Trophoblast cell (in vitro differentiated cells and primary cell): Measurements from ENCODE around the gene BBS9.

Experiments
- DNase-seq, 2 donors: peaks; one replicate each; pipeline ENCODE4 v3.0.0-alpha.2; 2016
- H2AFZ ChIP-seq: 2 replicates; pipeline ENCODE4 v1.6.1; 2013; ENCODE audit warnings: low read length, moderate library complexity, mild to moderate bottlenecking; ENCODE audit not compliant: insufficient read depth, poor library complexity
- H2AK5ac ChIP-seq: 2 replicates; pipeline ENCODE4 v1.6.1; 2013; ENCODE audit warnings: mild to moderate bottlenecking, low read length
- H2BK120ac ChIP-seq: 2 replicates; pipeline ENCODE4 v1.6.1; 2013; ENCODE audit warnings: low read length, mild to moderate bottlenecking, moderate library complexity; ENCODE audit not compliant: insufficient read depth, poor library complexity
- H2BK12ac ChIP-seq: 2 replicates; pipeline ENCODE4 v1.6.1; 2013; ENCODE audit warnings: mild to moderate bottlenecking, low read length, moderate library complexity
- H2BK5ac ChIP-seq: 2 replicates; pipeline ENCODE4 v1.6.1; 2013; ENCODE audit warnings: low read length, low read depth, moderate library complexity, mild to moderate bottlenecking; ENCODE audit not compliant: poor library complexity
- H3K14ac ChIP-seq: 2 replicates; pipeline ENCODE4 v1.6.1; 2013; ENCODE audit warnings: mild to moderate bottlenecking, low read length
- H3K18ac ChIP-seq: 2 replicates; pipeline ENCODE4 v1.6.1; 2013; ENCODE audit warnings: mild to moderate bottlenecking, low read length
- H3K23ac ChIP-seq: 2 replicates; pipeline ENCODE4 v1.6.1; 2013; ENCODE audit warnings: low read length
- H3K27ac ChIP-seq: 2 replicates; pipeline ENCODE4 v1.5.1; 2013; ENCODE audit warnings: low read depth, mild to moderate bottlenecking, inconsistent platforms, low read length, moderate library complexity
- H3K27me3 ChIP-seq: 2 replicates; pipeline ENCODE4 v1.6.1; 2013; ENCODE audit warnings: inconsistent platforms, mild to moderate bottlenecking, low read length, moderate library complexity; ENCODE audit not compliant: insufficient read depth
- H3K36me3 ChIP-seq, 2 experiments: 1 replicate in 1 of 2; 2 replicates in 1 of 2; pipeline ENCODE4 v1.6.1; 2013; ENCODE audit warnings: low read length in 2 of 2, mild to moderate bottlenecking in 2 of 2, moderate library complexity in 1 of 2; ENCODE audit not compliant: insufficient read depth in 2 of 2, control insufficient read depth in 1 of 2
- H3K4ac ChIP-seq: 2 replicates; pipeline ENCODE4 v1.6.1; 2013; ENCODE audit warnings: low read depth, mild to moderate bottlenecking, low read length, moderate library complexity
- H3K4me1 ChIP-seq, 2 experiments: 1 replicate in 1 of 2; 2 replicates in 1 of 2; pipeline ENCODE4 v1.6.1; 2013; ENCODE audit warnings: low read length in 2 of 2, mild to moderate bottlenecking in 2 of 2, moderate library complexity in 1 of 2; ENCODE audit not compliant: insufficient read depth in 2 of 2, control insufficient read depth in 1 of 2
- H3K4me2 ChIP-seq: 2 replicates; pipeline ENCODE4 v1.6.1; 2013; ENCODE audit warnings: inconsistent platforms, mild to moderate bottlenecking, low read length, moderate library complexity
- H3K4me3 ChIP-seq: 2 replicates; pipeline ENCODE4 v1.5.1; 2013; ENCODE audit warnings: mild to moderate bottlenecking, low read depth, low read length, inconsistent platforms
- H3K79me1 ChIP-seq: one replicate; pipeline ENCODE4 v1.6.1; 2013; ENCODE audit warnings: low read length
- H3K79me2 ChIP-seq: 2 replicates; pipeline ENCODE4 v1.6.1; 2013; ENCODE audit warnings: low read length, mild to moderate bottlenecking; ENCODE audit not compliant: control insufficient read depth, insufficient read depth, poor library complexity
- H3K9ac ChIP-seq: 2 replicates; pipeline ENCODE4 v1.6.1; 2013; ENCODE audit warnings: mild to moderate bottlenecking, low read length
- H3K9me3 ChIP-seq: 2 replicates; pipeline ENCODE4 v1.6.1; 2013; ENCODE audit warnings: low read depth, mild to moderate bottlenecking, control low read depth, inconsistent platforms, low read length; ENCODE audit not compliant: insufficient read depth
- H4K12ac ChIP-seq: 2 replicates; pipeline ENCODE4 v1.6.1; 2013; ENCODE audit warnings: low read depth, mild to moderate bottlenecking, low read length, moderate library complexity
- H4K8ac ChIP-seq: 2 replicates; pipeline ENCODE4 v1.6.1; 2013; ENCODE audit warnings: low read depth, mild to moderate bottlenecking, low read length, moderate library complexity
- H4K91ac ChIP-seq: one replicate; pipeline ENCODE4 v1.6.1; 2013; ENCODE audit warnings: low read depth, mild to moderate bottlenecking, low read length, moderate library complexity
- WGBS: extraction: QIAGEN DNeasy Blood & Tissue Kit; methylation state at CpG from one replicate; pipeline ENCODE4 v1.1.7; 2013; ENCODE audit warnings: missing lambda C conversion rate; ENCODE audit not compliant: insufficient read length, insufficient coverage; ENCODE audit errors: extremely low coverage; 5-methylcytosine and 5-hydroxymethylcytosine counted together

The BBS9 gene

DNA sequence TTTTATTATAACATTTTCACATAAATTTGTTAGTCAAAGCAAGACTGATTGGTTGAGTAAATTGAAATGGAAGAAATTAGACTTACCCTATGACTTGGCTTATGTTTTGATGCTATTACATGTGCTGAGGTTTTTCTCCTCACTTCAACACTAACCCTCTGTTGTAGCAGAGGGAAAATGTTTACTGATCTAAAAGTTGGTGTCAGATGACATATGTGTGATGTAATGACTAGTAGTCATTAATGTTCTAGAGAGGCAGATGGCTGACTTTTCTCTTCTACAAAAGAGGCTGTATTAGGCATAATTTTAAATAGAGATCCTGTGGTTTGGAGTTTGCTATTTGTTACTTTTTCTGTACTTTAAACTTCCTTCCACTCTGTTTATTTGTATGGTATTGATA, 266.0 kb downstream of the BBS9 start:
- no peak overlapping the region for H2AFZ ChIP-seq
- no peak overlapping the region for H4K91ac ChIP-seq
- no peak overlapping the region for H4K8ac ChIP-seq
- H2BK120ac ChIP-seq = no peak overlapping the region
- no peak overlapping the region for H3K27ac ChIP-seq
- H3K4me2 ChIP-seq = no peak overlapping the region
- H3K9ac ChIP-seq = no peak overlapping the region
- no peak overlapping the region for H3K23ac ChIP-seq
- no peaks in the 10 kb centered on the region for H3K4me1 ChIP-seq
- H3K79me1 ChIP-seq = no peaks in the 10 kb centered on the region
- H2BK5ac ChIP-seq = no peak overlapping the region
- H3K36me3 ChIP-seq = no peaks in the 10 kb centered on the region
- H4K12ac ChIP-seq = no peak overlapping the region
- no peak overlapping the region for H2AK5ac ChIP-seq
- H2BK12ac ChIP-seq = no peak overlapping the region
- no peaks in the 10 kb centered on the region for H3K79me2 ChIP-seq
- no peaks in the 10 kb centered on the region for H3K27me3 ChIP-seq
- H3K14ac ChIP-seq = no peak overlapping the region
- DNase-seq = no peak
- no peak overlapping the region for H3K18ac ChIP-seq
- H3K4ac ChIP-seq = no peak overlapping the region
- H3K4me3 ChIP-seq = no peak overlapping the region
- H3K9me3 ChIP-seq = no peaks in the 10 kb centered on the region

DNA sequence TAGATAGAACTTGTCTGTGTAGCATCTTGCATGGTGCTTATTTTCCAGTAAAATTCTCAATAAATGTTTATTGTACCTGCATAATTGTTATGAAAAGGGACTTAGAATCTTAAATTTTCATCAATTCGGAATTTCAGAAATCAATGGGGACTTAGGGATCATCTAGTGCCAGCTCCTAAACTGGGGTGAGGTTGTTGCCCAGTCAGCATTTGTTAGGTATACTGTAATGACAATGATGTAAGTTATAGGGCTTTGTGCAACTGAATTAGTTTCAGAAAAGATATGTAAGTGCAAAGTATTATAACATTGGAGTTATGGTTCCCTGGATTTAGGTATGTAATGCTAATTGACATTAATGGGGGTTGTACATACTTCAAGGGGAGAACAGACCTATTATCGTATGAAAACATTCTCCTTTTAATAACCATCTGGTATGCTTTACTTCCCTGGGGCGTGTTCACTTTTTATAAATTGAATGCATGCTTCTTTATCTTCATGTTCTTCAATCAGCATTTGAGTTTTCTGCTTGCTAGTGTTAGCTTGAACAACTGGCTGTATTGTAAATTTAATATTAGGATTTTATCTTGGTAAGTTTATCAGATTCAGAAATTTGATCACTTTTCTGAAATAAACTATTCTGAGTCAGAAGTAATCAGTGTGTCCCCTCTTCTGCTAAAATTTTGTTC, 270.3 kb downstream of the BBS9 start:
- H3K18ac ChIP-seq = no peak overlapping the region
- WGBS = no CpG with 5 or more reads among the region's 3 CpGs
- no peak overlapping the region for H3K9ac ChIP-seq
- H3K4me3 ChIP-seq = no peak overlapping the region
- no peak overlapping the region for H2BK5ac ChIP-seq
- no peaks in the 10 kb centered on the region for H3K36me3 ChIP-seq
- no peak overlapping the region for H2BK120ac ChIP-seq
- no peak overlapping the region for H3K23ac ChIP-seq
- H3K14ac ChIP-seq = no peak overlapping the region
- H4K91ac ChIP-seq = no peak overlapping the region
- H4K12ac ChIP-seq = no peak overlapping the region
- no peaks in the 10 kb centered on the region for H3K79me1 ChIP-seq
- H3K9me3 ChIP-seq = no peaks in the 10 kb centered on the region
- H2AK5ac ChIP-seq = no peak overlapping the region
- no peak overlapping the region for H3K4ac ChIP-seq
- no peak for DNase-seq
- no peaks in the 10 kb centered on the region for H3K4me1 ChIP-seq
- no peaks in the 10 kb centered on the region for H3K79me2 ChIP-seq
- H4K8ac ChIP-seq = no peak overlapping the region
- H2BK12ac ChIP-seq = no peak overlapping the region
- H3K27ac ChIP-seq = no peak overlapping the region
- H3K4me2 ChIP-seq = no peak overlapping the region
- H2AFZ ChIP-seq = no peak overlapping the region
- H3K27me3 ChIP-seq = no peaks in the 10 kb centered on the region

DNA sequence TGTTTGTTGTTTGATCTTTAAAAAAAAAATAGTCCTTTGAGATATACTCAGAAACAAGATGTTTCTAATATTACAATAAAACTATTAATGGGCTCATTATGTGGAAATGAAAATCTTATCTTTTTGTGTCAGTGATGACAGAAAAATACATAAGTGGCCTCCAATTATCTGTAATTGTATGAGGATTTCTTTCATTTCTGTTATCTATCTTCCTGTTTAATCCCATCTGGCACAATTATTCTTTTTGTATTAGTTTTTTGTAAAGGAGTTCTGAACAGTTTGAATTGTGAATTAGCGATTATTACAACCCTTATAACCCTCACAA, 270.8 kb downstream of the BBS9 start:
- WGBS = no CpG with 5 or more reads among the region's 1 CpG

DNA sequence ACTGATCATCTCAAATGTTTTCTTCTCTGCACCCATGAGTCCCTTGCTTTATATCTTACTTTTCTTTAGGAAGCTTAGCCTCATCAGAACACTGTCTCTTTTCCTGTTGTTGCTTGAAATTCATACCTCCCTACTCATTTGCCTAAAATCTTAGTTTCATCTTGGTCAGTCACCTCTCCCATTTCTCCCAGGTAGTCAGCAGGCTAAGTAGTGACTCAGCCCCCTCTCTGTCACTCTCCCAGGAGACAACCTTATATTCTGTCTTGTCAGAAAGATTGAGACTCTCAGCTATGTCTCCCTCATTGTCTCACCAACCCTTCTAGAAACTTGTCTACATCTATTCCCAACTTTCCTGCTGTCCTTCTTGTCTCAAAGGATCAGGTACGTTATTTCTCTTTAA, 280.9 kb downstream of the BBS9 start:
- Histone ChIP-seq H4K91ac (no peak overlapping the region), H3K4ac (no peak overlapping the region), H4K8ac (no peak overlapping the region), H3K27me3 (no peaks in the 10 kb centered on the region), H2BK5ac (no peak overlapping the region), H3K4me3 (no peak overlapping the region), H2AFZ (no peak overlapping the region), H3K4me1 (no peaks in the 10 kb centered on the region), H3K18ac (no peak overlapping the region), H3K9me3 (peaks cover 3% of the 10 kb centered on the region), H2AK5ac (no peak overlapping the region), H3K23ac (no peak overlapping the region), H3K79me2 (no peaks in the 10 kb centered on the region), H3K14ac (no peak overlapping the region), H3K27ac (no peak overlapping the region), H3K36me3 (no peaks in the 10 kb centered on the region), H3K4me2 (no peak overlapping the region), H2BK120ac (no peak overlapping the region), H3K79me1 (no peaks in the 10 kb centered on the region), H4K12ac (no peak overlapping the region), H3K9ac (no peak overlapping the region), H2BK12ac (no peak overlapping the region)
- DNase-seq = no peak
- WGBS = no CpG with 5 or more reads among the region's 1 CpG

More for the DNA sequence above, 270.8 kb downstream of the BBS9 start:
- no peak overlapping the region for H2BK120ac ChIP-seq
- no peak overlapping the region for H3K4me2 ChIP-seq
- no peaks in the 10 kb centered on the region for H3K36me3 ChIP-seq
- DNase-seq = no peak
- no peak overlapping the region for H4K91ac ChIP-seq
- no peaks in the 10 kb centered on the region for H3K79me1 ChIP-seq
- H2BK5ac ChIP-seq = no peak overlapping the region
- H4K12ac ChIP-seq = no peak overlapping the region
- no peaks in the 10 kb centered on the region for H3K9me3 ChIP-seq
- no peak overlapping the region for H2AK5ac ChIP-seq
- no peaks in the 10 kb centered on the region for H3K4me1 ChIP-seq
- H3K4ac ChIP-seq = no peak overlapping the region
- no peak overlapping the region for H3K4me3 ChIP-seq
- H3K18ac ChIP-seq = no peak overlapping the region
- no peak overlapping the region for H3K9ac ChIP-seq
- H3K27me3 ChIP-seq = no peaks in the 10 kb centered on the region
- no peak overlapping the region for H3K14ac ChIP-seq
- H3K27ac ChIP-seq = no peak overlapping the region
- H3K23ac ChIP-seq = no peak overlapping the region
- no peak overlapping the region for H2AFZ ChIP-seq
- H4K8ac ChIP-seq = no peak overlapping the region
- no peak overlapping the region for H2BK12ac ChIP-seq
- no peaks in the 10 kb centered on the region for H3K79me2 ChIP-seq
